Measurements from ENCODE around the gene TMCC1.
A peak's percentile ranks its signal among the peaks of the same experiment; 100 is the strongest.

TMCC1 gene

DNA sequence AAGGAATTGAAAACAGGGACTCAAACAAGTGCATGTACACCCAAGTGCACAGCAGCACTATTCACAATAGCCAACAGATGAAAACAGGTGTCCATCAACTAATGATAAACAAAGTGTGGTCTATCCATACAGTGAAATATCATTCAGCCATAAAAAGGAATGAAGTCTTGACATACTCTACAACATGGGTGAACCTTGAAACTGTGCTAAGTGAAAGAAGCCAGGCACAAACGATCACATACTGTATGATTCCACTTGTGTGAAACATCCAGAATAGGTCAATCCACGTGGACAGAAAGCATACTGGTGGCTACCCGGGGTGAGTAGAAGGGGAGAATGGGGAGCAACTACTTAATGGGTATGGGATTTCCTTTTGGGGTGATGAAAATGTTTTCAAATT, 257.4 kb downstream of the TMCC1 start:
- H3K36me3 ChIP-seq (ENCODE audit: insufficient read depth, low read length): no peaks in the 10 kb centered on the region
- H3K9ac ChIP-seq (ENCODE audit: low read depth, low read length): no peak overlapping the region
- H3K4me3 ChIP-seq (ENCODE audit: low read length): no peak overlapping the region
- H3K27me3 ChIP-seq (ENCODE audit: control insufficient read depth, insufficient read depth, low read length): no peaks in the 10 kb centered on the region
- H3K9me3 ChIP-seq (replicated peaks; ENCODE audit: low read length): no peaks in the 10 kb centered on the region
- no peak overlapping the region for H3K4me2 ChIP-seq (ENCODE audit: low read length)
- H3K4me1 ChIP-seq (ENCODE audit: control insufficient read depth, insufficient read depth, low read length): no peaks in the 10 kb centered on the region

DNA sequence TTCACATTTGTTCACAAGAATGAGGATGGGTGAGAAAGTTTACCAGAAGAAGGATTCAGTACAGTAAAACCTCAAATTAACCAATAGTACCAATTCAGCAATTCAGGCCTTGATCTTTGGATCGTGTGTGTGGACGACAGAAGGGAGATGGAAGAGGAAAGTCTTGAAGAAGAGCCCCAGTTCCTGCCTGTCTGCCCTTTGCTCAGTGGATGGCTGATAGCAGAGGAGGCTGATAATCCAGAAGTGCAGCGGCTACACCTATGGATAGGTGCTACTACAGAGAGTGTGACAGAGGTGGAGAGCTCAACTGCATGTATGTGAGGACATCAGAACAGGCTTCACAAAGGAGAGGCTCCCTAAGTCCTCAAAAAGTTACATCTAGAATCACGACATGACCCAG, 257.9 kb downstream of the TMCC1 start:
- Histone ChIP-seq H3K4me2 (ENCODE audit: low read length) (no peak overlapping the region), H3K9me3 (replicated peaks; ENCODE audit: low read length) (no peaks in the 10 kb centered on the region)

DNA sequence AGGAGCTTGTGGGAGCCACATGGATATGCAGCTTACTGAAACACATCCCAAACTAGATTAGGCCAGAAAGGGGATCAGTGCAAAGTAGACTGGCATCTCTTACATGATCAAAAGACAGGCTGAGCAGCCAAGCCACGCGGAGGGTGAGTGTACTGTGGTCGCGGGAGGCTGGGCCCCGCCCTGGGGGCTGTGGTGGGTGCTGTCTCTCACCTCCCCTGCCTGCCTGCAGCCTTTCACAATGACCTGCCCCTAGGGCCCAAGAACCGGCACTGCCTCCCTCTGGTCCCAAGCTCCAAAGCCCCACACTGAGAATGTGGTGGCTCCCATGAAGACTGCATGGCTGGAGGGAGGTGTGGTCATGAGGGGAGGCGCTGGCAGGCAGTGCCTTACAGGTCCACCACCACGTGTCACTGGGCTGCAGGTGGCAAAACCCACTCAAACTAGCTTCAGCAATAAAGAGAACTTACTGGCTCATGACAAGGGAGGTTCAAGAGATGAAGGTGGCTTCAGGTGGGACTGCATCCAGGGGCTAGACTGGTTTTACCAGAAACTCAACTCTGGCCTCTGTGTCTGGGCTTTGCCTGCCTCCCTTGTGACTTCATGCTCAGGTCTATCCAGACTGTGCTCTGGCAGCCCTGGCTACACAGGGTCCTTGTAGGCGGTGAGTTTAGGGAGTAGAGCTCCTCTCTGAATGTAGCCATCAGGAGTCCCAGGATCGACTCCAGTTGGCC, 259.6 kb downstream of the TMCC1 start:
- H3K27me3 ChIP-seq (ENCODE audit: control insufficient read depth, insufficient read depth, low read length): no peaks in the 10 kb centered on the region
- H3K4me3 ChIP-seq (ENCODE audit: low read length): no peak overlapping the region
- H3K36me3 ChIP-seq (ENCODE audit: insufficient read depth, low read length): no peaks in the 10 kb centered on the region
- H3K9ac ChIP-seq (ENCODE audit: low read depth, low read length): no peak overlapping the region
- no peaks in the 10 kb centered on the region for H3K4me1 ChIP-seq (ENCODE audit: control insufficient read depth, insufficient read depth, low read length)
- no peak overlapping the region for H3K4me2 ChIP-seq (ENCODE audit: low read length)
- no peaks in the 10 kb centered on the region for H3K9me3 ChIP-seq (replicated peaks; ENCODE audit: low read length)

More for the DNA sequence above, 257.9 kb downstream of the TMCC1 start:
- H3K9ac ChIP-seq (ENCODE audit: low read depth, low read length): no peak overlapping the region
- H3K4me3 ChIP-seq (ENCODE audit: low read length): no peak overlapping the region
- no peaks in the 10 kb centered on the region for H3K4me1 ChIP-seq (ENCODE audit: control insufficient read depth, insufficient read depth, low read length)
- no peaks in the 10 kb centered on the region for H3K27me3 ChIP-seq (ENCODE audit: control insufficient read depth, insufficient read depth, low read length)
- no peaks in the 10 kb centered on the region for H3K36me3 ChIP-seq (ENCODE audit: insufficient read depth, low read length)

DNA sequence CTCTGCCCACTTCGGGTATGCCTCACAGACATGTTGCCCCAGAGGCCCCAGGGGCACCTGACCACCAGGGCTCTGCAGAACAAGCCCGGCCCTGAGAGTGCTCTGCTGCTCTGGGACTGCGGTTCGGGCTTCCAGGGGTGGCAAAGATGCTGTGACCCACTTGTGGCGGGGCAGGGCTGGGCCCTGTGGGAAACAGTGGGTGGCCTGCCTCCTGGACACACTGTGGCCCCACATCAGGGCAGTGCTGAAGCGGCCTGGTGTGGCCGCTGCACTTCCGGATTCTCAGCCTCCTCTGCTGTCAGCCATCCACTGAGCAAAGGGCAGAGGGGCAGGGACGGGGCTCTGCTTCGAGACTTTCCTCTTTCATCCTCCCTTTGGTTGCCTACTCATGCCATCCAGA, 260.5 kb downstream of the TMCC1 start:
- Histone ChIP-seq H3K9me3 (replicated peaks; ENCODE audit: low read length) (no peaks in the 10 kb centered on the region), H3K4me3 (ENCODE audit: low read length) (no peak overlapping the region), H3K27me3 (ENCODE audit: control insufficient read depth, insufficient read depth, low read length) (no peaks in the 10 kb centered on the region), H3K9ac (ENCODE audit: low read depth, low read length) (no peak overlapping the region), H3K36me3 (ENCODE audit: insufficient read depth, low read length) (no peaks in the 10 kb centered on the region), H3K4me2 (ENCODE audit: low read length) (no peak overlapping the region), H3K4me1 (ENCODE audit: control insufficient read depth, insufficient read depth, low read length) (peaks cover 8% of the 10 kb centered on the region)

DNA sequence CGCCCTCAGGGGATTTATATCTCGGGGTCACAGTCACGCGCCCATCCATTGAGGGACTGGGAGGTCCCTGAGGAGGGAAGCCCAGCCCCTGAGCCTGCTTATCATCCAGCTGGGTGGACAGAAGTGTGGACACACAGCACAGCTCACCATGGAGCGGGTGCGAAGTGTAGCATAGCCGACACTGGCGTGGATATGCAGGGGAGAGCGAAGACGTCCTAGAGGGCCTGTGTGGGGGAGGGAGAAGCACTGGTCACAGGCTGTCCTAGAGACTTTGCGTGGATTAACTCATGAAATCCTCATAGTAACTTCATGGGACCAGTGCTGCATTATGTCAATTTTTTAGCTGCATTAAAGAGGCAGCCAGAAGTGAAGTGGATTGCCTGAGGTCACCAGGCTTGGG, 261.0 kb downstream of the TMCC1 start:
- H3K36me3 ChIP-seq (ENCODE audit: insufficient read depth, low read length): no peaks in the 10 kb centered on the region
- peaks cover 12% of the 10 kb centered on the region for H3K4me1 ChIP-seq (ENCODE audit: control insufficient read depth, insufficient read depth, low read length)
- no peak overlapping the region for H3K9ac ChIP-seq (ENCODE audit: low read depth, low read length)
- no peaks in the 10 kb centered on the region for H3K27me3 ChIP-seq (ENCODE audit: control insufficient read depth, insufficient read depth, low read length)
- no peak overlapping the region for H3K4me2 ChIP-seq (ENCODE audit: low read length)
- no peak overlapping the region for H3K4me3 ChIP-seq (ENCODE audit: low read length)
- H3K9me3 ChIP-seq (replicated peaks; ENCODE audit: low read length): no peaks in the 10 kb centered on the region

DNA sequence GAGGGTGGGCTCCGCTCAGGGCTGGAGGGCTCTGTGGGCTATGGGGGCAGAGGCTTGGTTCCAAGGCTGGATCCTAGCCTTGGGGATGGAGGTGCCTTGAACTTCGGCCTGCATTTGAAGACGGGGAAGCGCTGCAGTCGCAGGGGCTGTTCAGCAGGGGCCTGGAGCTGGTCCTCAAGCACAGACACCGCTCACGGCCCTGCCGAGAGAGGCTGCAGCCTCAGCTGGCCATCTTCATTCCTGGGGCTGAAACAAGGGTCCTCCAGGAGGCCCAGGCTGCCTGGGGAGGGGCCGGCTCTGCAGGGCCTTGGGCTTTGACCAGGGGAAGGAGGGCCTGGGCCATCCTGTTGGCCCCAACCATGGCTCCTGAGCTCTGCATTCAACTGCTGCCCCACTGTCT, 261.5 kb downstream of the TMCC1 start:
- Histone ChIP-seq H3K4me3 (ENCODE audit: low read length) (no peak overlapping the region), H3K9me3 (replicated peaks; ENCODE audit: low read length) (no peaks in the 10 kb centered on the region), H3K4me1 (ENCODE audit: control insufficient read depth, insufficient read depth, low read length) (peaks cover 17% of the 10 kb centered on the region), H3K4me2 (ENCODE audit: low read length) (no peak overlapping the region), H3K9ac (ENCODE audit: low read depth, low read length) (no peak overlapping the region), H3K27me3 (ENCODE audit: control insufficient read depth, insufficient read depth, low read length) (no peaks in the 10 kb centered on the region), H3K36me3 (ENCODE audit: insufficient read depth, low read length) (no peaks in the 10 kb centered on the region)

DNA sequence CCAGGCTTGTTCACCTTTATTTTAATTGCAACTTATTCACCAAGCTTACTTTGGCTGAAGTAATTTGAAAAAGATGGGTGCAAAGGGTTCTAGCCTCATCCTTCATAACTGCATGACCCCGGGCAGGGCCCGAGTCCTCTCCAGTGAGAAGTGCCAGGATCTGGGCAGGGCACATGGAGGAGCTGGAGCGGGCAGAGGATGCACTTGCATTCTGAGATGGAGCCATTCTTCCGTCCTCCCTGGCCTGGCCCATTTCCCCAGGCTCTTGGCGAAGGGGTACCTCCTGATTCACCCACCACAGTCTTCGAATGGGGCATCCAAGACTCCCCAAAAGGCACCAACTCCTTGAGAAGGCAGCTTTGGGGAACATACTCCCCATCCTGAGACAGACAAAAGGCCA, 264.5 kb downstream of the TMCC1 start:
- no peaks in the 10 kb centered on the region for H3K9me3 ChIP-seq (replicated peaks; ENCODE audit: low read length)
- H3K4me3 ChIP-seq (ENCODE audit: low read length): no peak overlapping the region
- no peaks in the 10 kb centered on the region for H3K27me3 ChIP-seq (ENCODE audit: control insufficient read depth, insufficient read depth, low read length)
- H3K36me3 ChIP-seq (ENCODE audit: insufficient read depth, low read length): no peaks in the 10 kb centered on the region
- no peak overlapping the region for H3K9ac ChIP-seq (ENCODE audit: low read depth, low read length)
- no peak overlapping the region for H3K4me2 ChIP-seq (ENCODE audit: low read length)
- peaks cover 42% of the 10 kb centered on the region for H3K4me1 ChIP-seq (ENCODE audit: control insufficient read depth, insufficient read depth, low read length)

DNA sequence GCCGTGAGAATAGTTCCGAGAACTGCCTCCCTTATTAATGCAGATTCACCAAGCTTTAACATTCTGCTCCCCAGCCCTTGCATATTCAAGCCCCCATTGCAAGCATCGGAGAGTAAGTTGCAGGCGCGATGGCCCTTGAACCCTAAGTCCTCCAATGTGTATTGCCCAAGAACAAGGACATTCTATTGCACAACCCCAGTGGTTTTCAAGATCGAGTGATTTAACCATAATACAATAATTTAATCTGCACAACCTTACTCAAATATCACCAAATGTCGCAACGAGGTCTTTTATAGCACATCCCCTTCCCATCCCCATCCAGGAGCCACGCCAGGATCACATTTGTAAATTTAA, 265.4 kb downstream of the TMCC1 start:
- Histone ChIP-seq H3K4me1 (ENCODE audit: control insufficient read depth, insufficient read depth, low read length) (peaks cover 42% of the 10 kb centered on the region), H3K4me3 (ENCODE audit: low read length) (peak overlapping the region; percentile 65), H3K36me3 (ENCODE audit: insufficient read depth, low read length) (no peaks in the 10 kb centered on the region), H3K4me2 (ENCODE audit: low read length) (peak overlapping the region; percentile 90), H3K9ac (ENCODE audit: low read depth, low read length) (peak overlapping the region; percentile 90), H3K27me3 (ENCODE audit: control insufficient read depth, insufficient read depth, low read length) (no peaks in the 10 kb centered on the region), H3K9me3 (replicated peaks; ENCODE audit: low read length) (no peaks in the 10 kb centered on the region)

DNA sequence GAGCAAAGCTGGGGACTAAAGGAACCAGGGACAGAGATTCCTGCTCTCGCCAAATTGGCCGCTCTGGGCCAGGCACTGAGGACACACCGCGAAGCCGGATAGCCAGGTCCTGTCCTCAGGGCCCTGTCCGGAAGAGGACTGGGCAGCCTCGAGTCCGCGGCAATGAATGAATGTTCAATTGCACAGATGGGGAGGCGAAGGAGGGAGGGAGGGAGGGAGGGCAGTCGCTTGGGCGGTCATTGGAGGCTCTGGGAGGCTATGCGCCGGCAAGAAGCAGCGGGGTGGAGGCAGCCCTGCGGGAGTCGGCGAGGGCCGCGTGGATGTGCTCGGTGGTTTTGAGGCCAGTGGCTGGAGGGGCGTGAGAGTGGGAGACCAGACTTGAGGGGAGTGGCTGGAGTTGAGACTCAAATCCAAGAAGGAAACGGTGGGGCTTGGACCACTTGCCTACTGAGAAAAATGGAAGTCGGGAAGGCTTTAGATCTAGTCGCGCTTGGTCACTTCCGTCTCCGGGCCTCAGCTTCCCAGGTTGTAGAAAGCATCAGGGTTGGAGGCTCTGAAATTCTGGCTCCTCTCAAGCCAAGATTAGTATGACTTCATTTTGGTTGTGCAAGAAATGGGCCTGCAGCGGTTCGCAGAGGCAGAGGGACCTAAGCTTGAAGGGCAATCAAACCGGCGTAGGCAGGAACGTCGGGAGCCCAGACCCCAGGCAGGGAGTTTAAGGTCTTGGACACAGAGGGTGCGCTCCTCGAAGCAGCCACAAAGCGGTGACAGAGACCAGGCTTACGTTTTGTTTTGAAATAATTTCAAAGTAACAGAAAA, 266.0 kb downstream of the TMCC1 start:
- Histone ChIP-seq H3K4me1 (ENCODE audit: control insufficient read depth, insufficient read depth, low read length) (peaks cover 44% of the 10 kb centered on the region), H3K4me3 (ENCODE audit: low read length) (peak overlapping the region; percentile 65), H3K4me2 (ENCODE audit: low read length) (peak overlapping the region; percentile 90), H3K36me3 (ENCODE audit: insufficient read depth, low read length) (no peaks in the 10 kb centered on the region), H3K27me3 (ENCODE audit: control insufficient read depth, insufficient read depth, low read length) (no peaks in the 10 kb centered on the region), H3K9ac (ENCODE audit: low read depth, low read length) (peak overlapping the region; percentile 90), H3K9me3 (replicated peaks; ENCODE audit: low read length) (no peaks in the 10 kb centered on the region)

DNA sequence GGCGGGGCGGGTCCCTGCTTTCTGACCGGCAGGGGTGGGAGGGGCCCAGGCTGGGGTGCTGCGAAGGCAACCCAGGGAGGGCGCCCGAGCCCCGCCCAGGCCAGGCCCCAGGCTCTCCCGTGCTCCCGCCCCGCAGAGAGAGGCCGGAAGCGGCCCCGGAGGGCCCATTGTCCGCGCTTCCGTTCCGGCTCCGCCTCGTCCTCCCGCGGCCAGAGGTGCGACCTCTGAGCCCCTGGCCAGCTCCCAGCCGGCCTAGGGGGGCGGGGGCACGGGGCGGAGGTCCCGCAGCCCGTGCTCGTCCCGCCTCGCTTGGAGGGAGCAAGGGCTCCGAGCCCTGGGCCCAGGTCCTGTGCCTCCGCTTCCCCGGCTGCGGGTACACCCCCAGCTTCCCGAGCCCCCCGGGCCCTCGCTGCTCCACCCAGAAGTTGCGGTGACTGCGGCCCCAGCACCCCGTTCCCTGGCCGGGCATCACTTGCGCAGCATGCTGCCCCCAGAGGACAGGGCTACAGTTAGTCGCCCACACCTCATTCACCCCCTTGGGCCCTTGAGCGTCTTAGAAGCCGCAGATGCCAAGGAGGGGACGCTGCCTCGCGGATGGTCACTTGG, 266.7 kb downstream of the TMCC1 start:
- Histone ChIP-seq H3K4me2 (ENCODE audit: low read length) (peak overlapping the region; percentile 90), H3K36me3 (ENCODE audit: insufficient read depth, low read length) (no peaks in the 10 kb centered on the region), H3K4me1 (ENCODE audit: control insufficient read depth, insufficient read depth, low read length) (peaks cover 51% of the 10 kb centered on the region), H3K9ac (ENCODE audit: low read depth, low read length) (peak overlapping the region; percentile 90), H3K9me3 (replicated peaks; ENCODE audit: low read length) (no peaks in the 10 kb centered on the region), H3K4me3 (ENCODE audit: low read length) (peak overlapping the region; percentile 65), H3K27me3 (ENCODE audit: control insufficient read depth, insufficient read depth, low read length) (no peaks in the 10 kb centered on the region)

DNA sequence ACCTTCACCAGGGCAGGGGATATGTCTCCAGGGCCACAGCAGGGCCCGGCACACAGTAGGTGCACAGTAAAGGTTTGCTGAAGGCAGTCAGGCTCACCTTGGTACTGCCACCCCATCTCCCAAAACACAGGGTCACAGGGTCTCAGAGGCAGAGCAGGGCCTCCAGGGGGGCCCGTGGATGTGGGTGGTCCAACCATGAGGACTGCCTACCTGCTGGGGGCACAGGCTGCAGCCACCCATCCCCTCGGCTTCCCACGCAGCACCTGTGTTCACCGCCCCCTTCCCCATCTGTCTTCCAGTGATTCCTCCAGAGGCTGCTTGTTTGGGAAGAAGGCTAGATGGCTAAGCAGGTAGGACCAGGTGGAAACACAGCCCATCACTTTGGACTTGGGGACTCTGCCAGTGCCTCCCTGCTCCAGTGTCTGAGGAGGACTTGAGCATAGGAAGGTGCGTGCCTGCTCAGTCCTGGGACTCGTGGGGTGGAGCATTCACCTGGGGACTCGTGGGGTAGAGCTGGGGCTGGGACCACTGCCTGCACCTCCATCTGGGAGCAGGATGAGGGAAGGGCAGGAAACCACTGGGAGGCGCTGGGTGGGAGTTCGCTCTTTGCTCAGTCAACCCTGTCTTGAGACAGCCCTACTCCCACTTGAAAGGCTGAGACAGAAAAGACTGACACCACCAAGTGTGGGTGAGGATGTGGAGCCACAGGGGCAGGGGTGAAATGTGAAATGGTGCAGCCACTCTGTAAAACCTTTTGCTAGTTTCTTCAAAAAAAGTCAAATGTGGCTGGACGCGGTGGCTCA, 268.2 kb downstream of the TMCC1 start:
- H3K4me1 ChIP-seq (ENCODE audit: control insufficient read depth, insufficient read depth, low read length): peaks cover 51% of the 10 kb centered on the region

More for the DNA sequence above, 268.2 kb downstream of the TMCC1 start:
- Histone ChIP-seq H3K9ac (ENCODE audit: low read depth, low read length) (peak overlapping the region; percentile 45), H3K4me3 (ENCODE audit: low read length) (peak overlapping the region; percentile 3), H3K36me3 (ENCODE audit: insufficient read depth, low read length) (no peaks in the 10 kb centered on the region), H3K27me3 (ENCODE audit: control insufficient read depth, insufficient read depth, low read length) (no peaks in the 10 kb centered on the region), H3K9me3 (replicated peaks; ENCODE audit: low read length) (no peaks in the 10 kb centered on the region), H3K4me2 (ENCODE audit: low read length) (peak overlapping the region; percentile 51)
